SK-N-SH treated with all-trans-retinoic acid at 6 μM for 48 hours (cell line): Measurements from ENCODE around the gene TUBGCP2.
"Not testable (repeated sequence)": the region's sequence is repeated elsewhere in the genome, so short reads cannot be mapped to it uniquely, and the experiment has no call there.

Source experiments
- ATAC-seq: fragments of 200-7000 bp; cut with Tn5 transposase; 3 replicates; pipeline ENCODE4 v1.9.1; 2020; ENCODE audit warnings: mild to moderate bottlenecking, moderate library complexity
- ARNTL ChIP-seq: fragments of 450-650 bp; formaldehyde crosslinking; IDR thresholded peaks from 2 replicates; pipeline ENCODE4 v1.5.0; 2020; ENCODE audit warnings: low read depth, mild to moderate bottlenecking, moderate library complexity, borderline replicate concordance
- CSDC2 ChIP-seq: fragments of 250-450 bp; sonication (Bioruptor Pico); IDR thresholded peaks from 2 replicates; pipeline ENCODE4 v1.5.0; 2020; ENCODE audit warnings: mild to moderate bottlenecking, moderate library complexity
- GLIS3 ChIP-seq: fragments of 250-450 bp; sonication (Bioruptor Pico); IDR thresholded peaks from 2 replicates; pipeline ENCODE4 v1.5.0; 2020; ENCODE audit warnings: mild to moderate bottlenecking, moderate library complexity
- ISL1 ChIP-seq: fragments of 250-450 bp; sonication (Bioruptor Pico); IDR thresholded peaks from 2 replicates; pipeline ENCODE4 v2.1.2; 2022; ENCODE audit warnings: mild to moderate bottlenecking, moderate library complexity
- OSR1 ChIP-seq: fragments of 250-450 bp; sonication (Bioruptor Pico); IDR thresholded peaks from 2 replicates; pipeline ENCODE4 v1.8.0; 2022; ENCODE audit warnings: moderate library complexity, mild to moderate bottlenecking, inconsistent platforms
- PPARA ChIP-seq: fragments of 250-450 bp; sonication (Bioruptor Pico); IDR thresholded peaks from 2 replicates; pipeline ENCODE4 v1.5.0; 2020; ENCODE audit warnings: mild to moderate bottlenecking, borderline replicate concordance
- SNAI2 ChIP-seq: fragments of 250-450 bp; sonication (Bioruptor Pico); IDR thresholded peaks from 2 replicates; pipeline ENCODE4 v1.5.0; 2020; ENCODE audit warnings: mild to moderate bottlenecking, moderate library complexity
- TOX ChIP-seq: fragments of 250-450 bp; sonication (Bioruptor Pico); IDR thresholded peaks from 2 replicates; pipeline ENCODE4 v1.8.0; 2021; ENCODE audit warnings: mild to moderate bottlenecking, moderate library complexity, borderline replicate concordance
- ZFP3 ChIP-seq: fragments of 250-450 bp; sonication (Bioruptor Pico); IDR thresholded peaks from 2 replicates; pipeline ENCODE4 v1.5.0; 2020; ENCODE audit warnings: mild to moderate bottlenecking, moderate library complexity
- ZFP30 ChIP-seq: fragments of 450-650 bp; formaldehyde crosslinking; IDR thresholded peaks from 2 replicates; pipeline ENCODE4 v1.5.0; 2022; ENCODE audit warnings: mild to moderate bottlenecking, moderate library complexity
- ZNF565 ChIP-seq: fragments of 450-650 bp; formaldehyde crosslinking; conservative IDR thresholded peaks from 2 replicates; pipeline ENCODE4 v1.5.0; 2020; ENCODE audit warnings: low read depth, mild to moderate bottlenecking, moderate library complexity
- ZNF70 ChIP-seq: fragments of 450-650 bp; formaldehyde crosslinking; IDR thresholded peaks from 2 replicates; pipeline ENCODE4 v1.5.0; 2020; ENCODE audit warnings: mild to moderate bottlenecking, moderate library complexity
- ZNF8 ChIP-seq: fragments of 450-650 bp; formaldehyde crosslinking; IDR thresholded peaks from 2 replicates; pipeline ENCODE4 v1.5.0; 2020; ENCODE audit warnings: mild to moderate bottlenecking, moderate library complexity
- TF ChIP-seq, protein P1 (sequence below): fragments of 250-450 bp; sonication (Bioruptor Pico); IDR thresholded peaks from 2 replicates; pipeline ENCODE4 v1.8.0; 2021; ENCODE audit warnings: low read depth, mild to moderate bottlenecking, moderate library complexity, borderline replicate concordance
- TF ChIP-seq, protein P2 (sequence below): fragments of 250-450 bp; sonication (Bioruptor Pico); IDR thresholded peaks from 2 replicates; pipeline ENCODE4 v1.8.0; 2020; ENCODE audit warnings: mild to moderate bottlenecking, moderate library complexity, borderline replicate concordance
- TF ChIP-seq, protein P3 (sequence below): fragments of 250-450 bp; sonication (Bioruptor Pico); IDR thresholded peaks from 2 replicates; pipeline ENCODE4 v1.5.1; 2020; ENCODE audit warnings: low read depth, mild to moderate bottlenecking, moderate library complexity

The TUBGCP2 gene

DNA sequence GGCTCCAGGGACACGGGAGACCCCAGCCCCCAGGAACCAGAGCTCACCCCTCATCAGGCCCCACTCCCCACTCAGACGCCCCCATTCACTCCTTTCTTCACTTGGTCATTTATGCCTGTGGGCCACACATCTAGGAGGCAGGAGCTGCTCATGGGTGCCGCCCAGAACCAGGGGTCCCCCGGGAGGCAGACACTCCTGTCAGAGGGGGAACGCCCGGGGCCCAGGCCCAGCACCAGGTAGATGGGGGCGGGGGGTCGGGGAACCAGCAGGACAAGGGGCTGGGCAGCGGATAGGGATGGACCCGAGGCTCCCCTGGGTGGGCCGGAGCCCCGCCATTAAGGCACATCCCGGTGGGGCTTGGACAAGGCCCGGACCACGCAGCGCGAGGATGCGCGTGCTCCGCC, 16.2 kb upstream of the TUBGCP2 start:
- TF ChIP-seq, protein P1, sequence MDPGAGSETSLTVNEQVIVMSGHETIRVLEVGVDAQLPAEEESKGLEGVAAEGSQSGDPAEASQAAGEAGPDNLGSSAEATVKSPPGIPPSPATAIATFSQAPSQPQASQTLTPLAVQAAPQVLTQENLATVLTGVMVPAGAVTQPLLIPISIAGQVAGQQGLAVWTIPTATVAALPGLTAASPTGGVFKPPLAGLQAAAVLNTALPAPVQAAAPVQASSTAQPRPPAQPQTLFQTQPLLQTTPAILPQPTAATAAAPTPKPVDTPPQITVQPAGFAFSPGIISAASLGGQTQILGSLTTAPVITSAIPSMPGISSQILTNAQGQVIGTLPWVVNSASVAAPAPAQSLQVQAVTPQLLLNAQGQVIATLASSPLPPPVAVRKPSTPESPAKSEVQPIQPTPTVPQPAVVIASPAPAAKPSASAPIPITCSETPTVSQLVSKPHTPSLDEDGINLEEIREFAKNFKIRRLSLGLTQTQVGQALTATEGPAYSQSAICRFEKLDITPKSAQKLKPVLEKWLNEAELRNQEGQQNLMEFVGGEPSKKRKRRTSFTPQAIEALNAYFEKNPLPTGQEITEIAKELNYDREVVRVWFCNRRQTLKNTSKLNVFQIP (CRISPR knock-in tag), result no peak
- TF ChIP-seq GLIS3, result no peak
- no peak for TF ChIP-seq ZFP3 (CRISPR knock-in tag)
- TF ChIP-seq, protein P2, sequence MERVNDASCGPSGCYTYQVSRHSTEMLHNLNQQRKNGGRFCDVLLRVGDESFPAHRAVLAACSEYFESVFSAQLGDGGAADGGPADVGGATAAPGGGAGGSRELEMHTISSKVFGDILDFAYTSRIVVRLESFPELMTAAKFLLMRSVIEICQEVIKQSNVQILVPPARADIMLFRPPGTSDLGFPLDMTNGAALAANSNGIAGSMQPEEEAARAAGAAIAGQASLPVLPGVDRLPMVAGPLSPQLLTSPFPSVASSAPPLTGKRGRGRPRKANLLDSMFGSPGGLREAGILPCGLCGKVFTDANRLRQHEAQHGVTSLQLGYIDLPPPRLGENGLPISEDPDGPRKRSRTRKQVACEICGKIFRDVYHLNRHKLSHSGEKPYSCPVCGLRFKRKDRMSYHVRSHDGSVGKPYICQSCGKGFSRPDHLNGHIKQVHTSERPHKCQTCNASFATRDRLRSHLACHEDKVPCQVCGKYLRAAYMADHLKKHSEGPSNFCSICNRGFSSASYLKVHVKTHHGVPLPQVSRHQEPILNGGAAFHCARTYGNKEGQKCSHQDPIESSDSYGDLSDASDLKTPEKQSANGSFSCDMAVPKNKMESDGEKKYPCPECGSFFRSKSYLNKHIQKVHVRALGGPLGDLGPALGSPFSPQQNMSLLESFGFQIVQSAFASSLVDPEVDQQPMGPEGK (CRISPR knock-in tag), result no peak
- TF ChIP-seq, all 23 proteins: peak for 0
- peak; percentile 26 for ATAC-seq

DNA sequence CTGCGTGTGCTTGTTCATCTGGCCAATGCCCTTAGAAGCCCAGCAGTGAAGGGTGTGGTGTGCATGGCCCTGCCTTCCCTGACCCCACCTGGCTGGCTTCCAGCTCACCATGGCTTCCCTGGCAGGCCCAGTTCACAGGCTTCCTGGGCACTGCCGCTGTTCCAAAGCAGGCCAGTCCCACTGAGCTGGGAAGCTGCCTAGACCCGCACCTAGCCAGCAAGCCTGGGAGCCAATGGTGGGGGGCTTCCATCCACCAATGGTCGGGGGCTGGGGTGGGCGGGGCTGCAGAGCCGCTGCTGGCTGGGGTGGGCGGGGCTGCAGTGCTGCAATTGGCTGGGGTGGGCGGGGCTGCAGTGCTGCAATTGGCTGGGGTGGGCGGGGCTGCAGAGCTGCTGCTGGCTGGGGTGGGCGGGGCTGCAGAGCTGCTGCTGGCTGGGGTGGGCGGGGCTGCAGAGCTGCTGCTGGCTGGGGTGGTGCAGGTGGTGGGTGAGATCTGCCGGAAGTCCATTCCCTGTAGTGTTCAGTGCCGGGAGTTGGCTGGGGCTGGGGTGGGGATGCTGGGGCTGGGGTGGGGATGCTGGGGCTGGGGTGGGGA, 15.6 kb upstream of the TUBGCP2 start:
- TF ChIP-seq ISL1 (CRISPR knock-in tag) (no peak), ARNTL (CRISPR knock-in tag) (no peak), OSR1 (CRISPR knock-in tag) (no peak)
- TF ChIP-seq, protein P2 (CRISPR knock-in tag), result no peak
- TF ChIP-seq, all 23 proteins: peak for 0
- peak; percentile 82 for ATAC-seq

DNA sequence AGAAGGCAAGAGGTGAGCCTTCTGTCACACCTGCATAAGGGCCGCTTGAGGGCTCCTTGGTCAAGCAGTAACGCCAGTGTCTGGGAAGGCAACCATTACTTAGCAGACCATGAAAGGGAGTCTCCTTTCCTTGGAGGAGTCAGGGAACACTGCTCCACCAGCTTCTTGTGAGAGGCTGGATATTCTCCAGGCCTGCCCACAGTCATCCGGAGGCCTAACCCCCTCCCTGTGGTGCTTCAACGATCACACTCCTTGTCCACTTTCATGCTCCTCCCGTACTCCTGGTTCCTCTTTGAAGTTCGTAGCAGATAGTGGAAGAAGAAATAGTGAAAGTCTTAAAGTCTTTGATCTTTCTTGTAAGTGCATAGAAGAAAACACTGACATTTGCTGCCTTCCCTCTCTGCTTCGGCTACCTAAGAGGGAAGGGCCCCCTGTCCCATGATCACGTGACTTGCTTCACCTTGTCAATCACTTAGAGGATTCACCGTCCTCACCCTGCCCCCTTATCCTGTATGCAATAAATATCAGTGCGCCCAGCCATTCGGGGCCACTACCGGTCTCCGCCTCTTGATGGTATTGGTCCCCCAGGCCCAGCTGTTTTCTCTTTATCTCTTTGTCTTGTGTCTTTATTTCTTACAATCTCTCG, 13.5 kb upstream of the TUBGCP2 start:
- ATAC-seq, result not testable (repeated sequence)

DNA sequence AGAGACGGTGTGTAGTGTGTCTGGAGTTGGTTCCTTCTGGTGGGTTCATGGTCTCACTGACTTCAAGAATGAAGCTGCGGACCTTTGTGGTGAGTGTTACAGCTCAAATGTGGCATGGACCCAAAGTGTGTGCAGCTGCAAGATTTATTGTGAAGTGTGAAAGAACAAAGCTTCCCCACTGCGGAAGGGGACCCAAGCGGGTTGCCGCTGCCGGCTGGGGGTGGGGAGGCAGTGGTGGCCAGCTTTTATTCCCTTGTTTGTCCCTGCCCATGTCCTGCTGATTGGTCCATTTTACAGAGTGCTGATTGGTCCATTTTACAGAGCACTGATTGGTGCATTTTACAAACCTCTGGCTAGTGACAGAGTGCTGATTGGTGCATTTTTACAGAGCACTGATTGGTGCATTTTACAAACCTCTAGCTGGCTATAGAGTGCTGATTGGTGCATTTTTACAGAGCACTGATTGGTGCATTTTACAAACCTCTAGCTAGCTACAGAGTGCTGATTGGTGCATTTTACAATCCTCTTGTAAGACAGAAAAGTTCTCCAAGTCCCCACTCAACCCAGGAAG, 12.3 kb upstream of the TUBGCP2 start:
- not testable (repeated sequence) for ATAC-seq

GRCh38 chr10:133318494-133319127, 9.9 kb upstream of the TUBGCP2 start:
- no peak for TF ChIP-seq ZFP30 (CRISPR knock-in tag)
- TF ChIP-seq ZNF70 (CRISPR knock-in tag), result peak; percentile 19; the same call in 1 of the 2 replicates
- peak; percentile 98 for ATAC-seq

- TF ChIP-seq ZNF70 (CRISPR knock-in tag) (no peak), OSR1 (CRISPR knock-in tag) (no peak), ZNF8 (CRISPR knock-in tag) (no peak), CSDC2 (CRISPR knock-in tag) (no peak), SNAI2 (CRISPR knock-in tag) (no peak), ZFP30 (CRISPR knock-in tag) (no peak), ISL1 (CRISPR knock-in tag) (no peak), ZNF565 (CRISPR knock-in tag) (no peak)
These were observed 8.1 kb upstream of the TUBGCP2 start for GRCh38 chr10:133316732-133317131.

DNA sequence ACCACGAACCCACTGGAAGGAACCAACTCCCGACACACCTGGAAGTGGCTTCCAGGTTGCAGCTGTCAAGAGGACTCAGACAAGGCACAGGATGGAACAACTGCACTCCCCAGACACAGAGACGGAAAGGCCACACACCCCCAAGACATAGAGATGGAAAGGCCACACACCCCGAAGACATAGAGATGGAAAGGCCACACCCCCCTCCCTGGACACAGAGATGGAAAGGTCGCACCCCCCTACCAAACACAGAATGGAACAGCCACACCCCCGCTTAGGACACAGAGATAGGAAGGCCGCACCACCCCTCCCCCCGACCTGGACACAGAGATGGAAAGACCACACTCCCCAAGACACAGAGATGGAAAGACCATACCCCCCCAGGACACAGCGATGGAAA, 7.6 kb upstream of the TUBGCP2 start:
- ATAC-seq, result no peak
- no peak for TF ChIP-seq SNAI2 (CRISPR knock-in tag)
- TF ChIP-seq, protein P3, sequence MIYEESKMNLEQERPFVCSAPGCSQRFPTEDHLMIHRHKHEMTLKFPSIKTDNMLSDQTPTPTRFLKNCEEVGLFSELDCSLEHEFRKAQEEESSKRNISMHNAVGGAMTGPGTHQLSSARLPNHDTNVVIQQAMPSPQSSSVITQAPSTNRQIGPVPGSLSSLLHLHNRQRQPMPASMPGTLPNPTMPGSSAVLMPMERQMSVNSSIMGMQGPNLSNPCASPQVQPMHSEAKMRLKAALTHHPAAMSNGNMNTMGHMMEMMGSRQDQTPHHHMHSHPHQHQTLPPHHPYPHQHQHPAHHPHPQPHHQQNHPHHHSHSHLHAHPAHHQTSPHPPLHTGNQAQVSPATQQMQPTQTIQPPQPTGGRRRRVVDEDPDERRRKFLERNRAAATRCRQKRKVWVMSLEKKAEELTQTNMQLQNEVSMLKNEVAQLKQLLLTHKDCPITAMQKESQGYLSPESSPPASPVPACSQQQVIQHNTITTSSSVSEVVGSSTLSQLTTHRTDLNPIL (CRISPR knock-in tag), result no peak
- TF ChIP-seq PPARA (CRISPR knock-in tag), result no peak
- no peak for TF ChIP-seq TOX (CRISPR knock-in tag)
- TF ChIP-seq, protein P1 (CRISPR knock-in tag), result no peak
- TF ChIP-seq, all 23 proteins: peak for 0

More at GRCh38 chr10:133316732-133317131, 8.1 kb upstream of the TUBGCP2 start:
- no peak for ATAC-seq
